Right cardiac atrium (tissue), 5 donors: ENCODE results near the gene ADAM19. TPM values are rescaled to one million over a fixed set of nuclear protein-coding genes. Genes with fewer than 3 reads are reported as not detected.

ENCODE experiments used
- ATAC-seq, 2 donors: fragments of 200-7000 bp; cut with Tn5 transposase; one replicate each; pipeline versions ENCODE4 v1.8.0 to v1.9.1; 2020; ENCODE audit warnings: moderate library complexity in 2 of 2, mild to moderate bottlenecking in 1 of 2
- DNase-seq, 3 donors: peaks; one replicate each; pipeline ENCODE4 v3.0.0-alpha.2; 2020
- H3K27ac ChIP-seq: one replicate; pipeline ENCODE4 v1.5.1; 2013; ENCODE audit warnings: mild to moderate bottlenecking, low read length, control low read depth, moderate library complexity
- H3K27me3 ChIP-seq: one replicate; pipeline ENCODE4 v1.6.1; 2013; ENCODE audit not compliant: control insufficient read depth, insufficient read depth
- H3K4me1 ChIP-seq: one replicate; pipeline ENCODE4 v1.6.1; 2013; ENCODE audit warnings: low read length; ENCODE audit not compliant: control insufficient read depth, insufficient read depth
- H3K4me3 ChIP-seq: one replicate; pipeline ENCODE4 v1.5.1; 2013; ENCODE audit warnings: low read length, control low read depth
- H3K9me3 ChIP-seq: one replicate; pipeline ENCODE4 v1.6.1; 2013; ENCODE audit warnings: low read length; ENCODE audit not compliant: control insufficient read depth
- WGBS: extraction: QIAGEN DNeasy Blood & Tissue Kit; methylation state at CpG from one replicate; pipeline ENCODE4 v1.1.7; 2013; 5-methylcytosine and 5-hydroxymethylcytosine counted together
- intact Hi-C, 4 donors: fragments of 100-400 bp; cut with DNase I; formaldehyde crosslinking; loops; one replicate each; pipeline versions ENCODE4 v1.11.0 to v1.14.0; 2022 to 2023
- polyA plus RNA-seq: library from polyadenylated mRNA; stranded (reverse); fragments of 200-250 nt; gene quantifications from one replicate; pipeline ENCODE4 v1.2.3, GENCODE V29; 2013
- total RNA-seq, 4 donors: library from RNA; stranded (reverse); fragmentation: NEBNext Ultra II Directional; extraction: Animal tissue kit (Norgen Biotek cat#: 25700); gene quantifications; one replicate each; pipeline ENCODE4 v1.2.1, GENCODE V29; 2021
- donor health status: healthy with polysubstance abuse.
- donor health status: DM: no; HTN: yes; CAD: no.
- donor health status: DM: no; HTN: no; CAD: no.
- donor health status: DM: no; HTN: yes; CAD: no; lungs with severe emphysema.
- donor health status: DM: yes; HTN: yes; CAD: no.

ADAM19 gene
- total and polyA plus RNA-seq, 5 donors: 10.5 to 60.2 (median 24.0) TPM

GRCh38 chr5:157594257-157594656, 18.7 kb upstream of the ADAM19 start:
- H3K9me3 ChIP-seq: no peaks in the 10 kb centered on the region
- no peak overlapping the region for H3K27ac ChIP-seq
- no peak overlapping the region for H3K4me3 ChIP-seq
- ATAC-seq: no peak
- peaks cover 1% of the 10 kb centered on the region for H3K4me1 ChIP-seq
- H3K27me3 ChIP-seq: no peaks in the 10 kb centered on the region
- no peak for DNase-seq
- intact Hi-C loops: no loop called here

GRCh38 chr5:157593052-157593757, 17.6 kb upstream of the ADAM19 start:
- H3K9me3 ChIP-seq: no peaks in the 10 kb centered on the region
- no peak for DNase-seq
- no peak overlapping the region for H3K4me3 ChIP-seq
- H3K27ac ChIP-seq: no peak overlapping the region
- intact Hi-C loops: no loop called here
- peaks cover 1% of the 10 kb centered on the region for H3K4me1 ChIP-seq
- ATAC-seq: peak in 1 of 2 donors; percentile 21
- H3K27me3 ChIP-seq: no peaks in the 10 kb centered on the region
- WGBS: 75% methylated on average over 6 of the region's 6 CpGs

GRCh38 chr5:157592594-157592993, 17.0 kb upstream of the ADAM19 start:
- peak in 1 of 2 donors; percentile 40 for ATAC-seq
- 32% methylated on average over 3 of the region's 3 CpGs for WGBS
- peaks cover 1% of the 10 kb centered on the region for H3K4me1 ChIP-seq
- H3K27me3 ChIP-seq: no peaks in the 10 kb centered on the region
- H3K4me3 ChIP-seq: no peak overlapping the region
- intact Hi-C loops: no loop called here
- H3K9me3 ChIP-seq: no peaks in the 10 kb centered on the region
- no peak overlapping the region for H3K27ac ChIP-seq
- no peak for DNase-seq

- DNase-seq (no peak), ATAC-seq (no peak)
- intact Hi-C loops: no loop called here
- Histone ChIP-seq H3K27me3 (no peaks in the 10 kb centered on the region), H3K4me1 (peaks cover 1% of the 10 kb centered on the region), H3K9me3 (no peaks in the 10 kb centered on the region), H3K4me3 (no peak overlapping the region), H3K27ac (no peak overlapping the region)
Observed at GRCh38 chr5:157590478-157590877, 14.9 kb upstream of the ADAM19 start.

GRCh38 chr5:157584628-157585027, 9.1 kb upstream of the ADAM19 start:
- WGBS: 93% methylated on average over 1 of the region's 1 CpG
- intact Hi-C loops: no loop called here
- no peak for ATAC-seq
- H3K9me3 ChIP-seq: no peaks in the 10 kb centered on the region
- DNase-seq: no peak
- H3K27me3 ChIP-seq: no peaks in the 10 kb centered on the region
- H3K4me1 ChIP-seq: no peaks in the 10 kb centered on the region
- no peak overlapping the region for H3K4me3 ChIP-seq
- no peak overlapping the region for H3K27ac ChIP-seq

GRCh38 chr5:157582731-157583620, 7.4 kb upstream of the ADAM19 start:
- DNase-seq (no peak), ATAC-seq (peak; percentile 81 to 82)
- no peaks in the 10 kb centered on the region for H3K4me1 ChIP-seq
- H3K4me3 ChIP-seq: no peak overlapping the region
- no peaks in the 10 kb centered on the region for H3K9me3 ChIP-seq
- H3K27me3 ChIP-seq: no peaks in the 10 kb centered on the region
- WGBS: 55% methylated on average over 10 of the region's 10 CpGs
- intact Hi-C loops: no loop called here
- peak overlapping the region; percentile 13 for H3K27ac ChIP-seq

GRCh38 chr5:157581901-157582300, 6.3 kb upstream of the ADAM19 start:
- intact Hi-C loops: no loop called here
- Histone ChIP-seq H3K9me3 (no peaks in the 10 kb centered on the region), H3K27ac (no peak overlapping the region), H3K27me3 (no peaks in the 10 kb centered on the region), H3K4me1 (no peaks in the 10 kb centered on the region), H3K4me3 (no peak overlapping the region)
- ATAC-seq (no peak), DNase-seq (no peak)
- WGBS: 83% methylated on average over 5 of the region's 5 CpGs

- Histone ChIP-seq H3K27me3 (no peaks in the 10 kb centered on the region), H3K4me1 (no peaks in the 10 kb centered on the region), H3K4me3 (no peak overlapping the region), H3K9me3 (no peaks in the 10 kb centered on the region), H3K27ac (no peak overlapping the region)
- ATAC-seq: no peak
- 80% methylated on average over 6 of the region's 6 CpGs for WGBS
- intact Hi-C loops: loop anchor here in 2 of 4 donors (10.0 kb wide), 2 partner anchors 53 to 63 kb away; no protein-coding TSS in a partner anchor
- DNase-seq: no peak
Observed at GRCh38 chr5:157578079-157578780, 2.7 kb upstream of the ADAM19 start.

GRCh38 chr5:157576678-157577077, 1.1 kb upstream of the ADAM19 start:
- H3K4me1 ChIP-seq: no peaks in the 10 kb centered on the region
- ATAC-seq: no peak
- no peaks in the 10 kb centered on the region for H3K9me3 ChIP-seq
- no peak overlapping the region for H3K4me3 ChIP-seq
- no peaks in the 10 kb centered on the region for H3K27me3 ChIP-seq
- intact Hi-C loops: loop anchor here in 2 of 4 donors (10.0 kb wide), 2 partner anchors 52 to 62 kb away; no protein-coding TSS in a partner anchor
- DNase-seq: no peak
- H3K27ac ChIP-seq: no peak overlapping the region
- 77% methylated on average over 4 of the region's 4 CpGs for WGBS

- Histone ChIP-seq H3K27me3 (no peaks in the 10 kb centered on the region), H3K4me3 (peak overlapping the region; percentile 43), H3K27ac (peak overlapping the region; percentile 56), H3K4me1 (peaks cover 9% of the 10 kb centered on the region), H3K9me3 (no peaks in the 10 kb centered on the region)
- ATAC-seq: peak; percentile 46 to 47
- WGBS: 4% methylated on average over 61 of the region's 61 CpGs
- intact Hi-C loops: loop anchor here in 2 of 4 donors (10.0 kb wide), 2 partner anchors 50 to 60 kb away; no protein-coding TSS in a partner anchor
- peak; percentile 60 to 85 (median 81) for DNase-seq
Observed at GRCh38 chr5:157574456-157575380, 857 bp downstream of the ADAM19 start.
